Osteocyte (in vitro differentiated cells): Measurements from ENCODE around the gene PHLPP1. TPM values are rescaled to one million over a fixed set of nuclear protein-coding genes. Genes with fewer than 3 reads are reported as not detected.

Experiments used
- DNase-seq: peaks from one replicate; pipeline ENCODE4 v3.0.0; 2021; ENCODE audit warnings: mixed read lengths; ENCODE audit not compliant: unreplicated experiment; ENCODE audit errors: extremely low spot score
- H3K27ac Mint-ChIP-seq: one replicate; pipeline ENCODE4 v1.8.0; 2021; ENCODE audit warnings: mild to moderate bottlenecking, mixed read lengths; ENCODE audit not compliant: unreplicated experiment
- H3K27me3 Mint-ChIP-seq: one replicate; pipeline ENCODE4 v1.8.0; 2021; ENCODE audit warnings: mixed read lengths; ENCODE audit not compliant: unreplicated experiment
- H3K36me3 Mint-ChIP-seq: one replicate; pipeline ENCODE4 v1.8.0; 2021; ENCODE audit warnings: mixed read lengths; ENCODE audit not compliant: unreplicated experiment
- H3K4me1 Mint-ChIP-seq: one replicate; pipeline ENCODE4 v1.8.0; 2021; ENCODE audit warnings: mixed read lengths; ENCODE audit not compliant: unreplicated experiment
- H3K4me3 Mint-ChIP-seq: one replicate; pipeline ENCODE4 v1.8.0; 2021; ENCODE audit warnings: mild to moderate bottlenecking, moderate library complexity, mixed read lengths; ENCODE audit not compliant: unreplicated experiment
- H3K9me3 Mint-ChIP-seq: one replicate; pipeline ENCODE4 v1.8.0; 2021; ENCODE audit warnings: mixed read lengths; ENCODE audit not compliant: unreplicated experiment
- total RNA-seq: library from RNA; stranded (reverse); gene quantifications from 2 replicates; pipeline ENCODE4 v1.2.1, GENCODE V29; 2021
- TF ChIP-seq, protein P1 (sequence below): fragments of 200-600 bp; sonication (generic); IDR thresholded peaks from 2 replicates; pipeline ENCODE4 v1.5.0; 2021; ENCODE audit warnings: antibody characterized with exemption, mild to moderate bottlenecking, moderate library complexity

The PHLPP1 gene
- total RNA-seq, 1 donor from 2014 or later, result 19.6 TPM

GRCh38 chr18:62847081-62847480 is 131.7 kb downstream of the PHLPP1 start:
- Mint-ChIP-seq H3K4me3 (no peak overlapping the region), H3K27ac (no peak overlapping the region), H3K36me3 (peaks cover 2% of the 10 kb centered on the region), H3K4me1 (no peaks in the 10 kb centered on the region), H3K9me3 (no peaks in the 10 kb centered on the region), H3K27me3 (no peaks in the 10 kb centered on the region)
- TF ChIP-seq, protein P1, sequence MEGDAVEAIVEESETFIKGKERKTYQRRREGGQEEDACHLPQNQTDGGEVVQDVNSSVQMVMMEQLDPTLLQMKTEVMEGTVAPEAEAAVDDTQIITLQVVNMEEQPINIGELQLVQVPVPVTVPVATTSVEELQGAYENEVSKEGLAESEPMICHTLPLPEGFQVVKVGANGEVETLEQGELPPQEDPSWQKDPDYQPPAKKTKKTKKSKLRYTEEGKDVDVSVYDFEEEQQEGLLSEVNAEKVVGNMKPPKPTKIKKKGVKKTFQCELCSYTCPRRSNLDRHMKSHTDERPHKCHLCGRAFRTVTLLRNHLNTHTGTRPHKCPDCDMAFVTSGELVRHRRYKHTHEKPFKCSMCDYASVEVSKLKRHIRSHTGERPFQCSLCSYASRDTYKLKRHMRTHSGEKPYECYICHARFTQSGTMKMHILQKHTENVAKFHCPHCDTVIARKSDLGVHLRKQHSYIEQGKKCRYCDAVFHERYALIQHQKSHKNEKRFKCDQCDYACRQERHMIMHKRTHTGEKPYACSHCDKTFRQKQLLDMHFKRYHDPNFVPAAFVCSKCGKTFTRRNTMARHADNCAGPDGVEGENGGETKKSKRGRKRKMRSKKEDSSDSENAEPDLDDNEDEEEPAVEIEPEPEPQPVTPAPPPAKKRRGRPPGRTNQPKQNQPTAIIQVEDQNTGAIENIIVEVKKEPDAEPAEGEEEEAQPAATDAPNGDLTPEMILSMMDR, result no peak
- DNase-seq, result no peak

- Mint-ChIP-seq H3K36me3 (peaks cover 2% of the 10 kb centered on the region), H3K4me1 (peaks cover 8% of the 10 kb centered on the region), H3K27me3 (no peaks in the 10 kb centered on the region), H3K9me3 (no peaks in the 10 kb centered on the region), H3K4me3 (no peak overlapping the region), H3K27ac (no peak overlapping the region)
- TF ChIP-seq, protein P1, result no peak
- DNase-seq, result no peak
Observed at GRCh38 chr18:62848946-62849345, 133.6 kb downstream of the PHLPP1 start.

- no peak for DNase-seq
- TF ChIP-seq, protein P1, result no peak
- no peaks in the 10 kb centered on the region for H3K9me3 Mint-ChIP-seq
- no peaks in the 10 kb centered on the region for H3K36me3 Mint-ChIP-seq
- H3K4me3 Mint-ChIP-seq, result no peak overlapping the region
- H3K27me3 Mint-ChIP-seq, result no peaks in the 10 kb centered on the region
- no peak overlapping the region for H3K27ac Mint-ChIP-seq
- H3K4me1 Mint-ChIP-seq, result peaks cover 8% of the 10 kb centered on the region
Observed at GRCh38 chr18:62850619-62851306, 135.4 kb downstream of the PHLPP1 start.

- H3K27ac Mint-ChIP-seq, result no peak overlapping the region
- H3K9me3 Mint-ChIP-seq, result no peaks in the 10 kb centered on the region
- TF ChIP-seq, protein P1, result no peak
- no peaks in the 10 kb centered on the region for H3K36me3 Mint-ChIP-seq
- no peak overlapping the region for H3K4me3 Mint-ChIP-seq
- peaks cover 8% of the 10 kb centered on the region for H3K4me1 Mint-ChIP-seq
- H3K27me3 Mint-ChIP-seq, result no peaks in the 10 kb centered on the region
- no peak for DNase-seq
Observed at GRCh38 chr18:62852851-62853250, 137.5 kb downstream of the PHLPP1 start.

GRCh38 chr18:62856294-62856693 is 141.0 kb downstream of the PHLPP1 start:
- Mint-ChIP-seq H3K27me3 (no peaks in the 10 kb centered on the region), H3K36me3 (no peaks in the 10 kb centered on the region), H3K4me1 (peaks cover 21% of the 10 kb centered on the region), H3K27ac (no peak overlapping the region), H3K9me3 (no peaks in the 10 kb centered on the region), H3K4me3 (no peak overlapping the region)
- TF ChIP-seq, protein P1, result no peak
- DNase-seq, result no peak
